Chondrocyte (in vitro differentiated cells): Measurements from ENCODE around the gene MTMR10. TPM values are rescaled to one million over a fixed set of nuclear protein-coding genes. Genes with fewer than 3 reads are reported as not detected.

Source experiments
- DNase-seq: peaks from one replicate; pipeline ENCODE4 v3.0.0; 2021; ENCODE audit warnings: mixed read lengths, low spot score
- H3K27ac Mint-ChIP-seq: one replicate; pipeline ENCODE4 v1.8.0; 2021; ENCODE audit warnings: mild to moderate bottlenecking, moderate library complexity, mixed read lengths; ENCODE audit not compliant: unreplicated experiment
- H3K27me3 Mint-ChIP-seq: 2 replicates; pipeline ENCODE4 v1.8.0; 2021; ENCODE audit warnings: low read depth, mixed read lengths
- H3K36me3 Mint-ChIP-seq: 2 replicates; pipeline ENCODE4 v1.8.0; 2021; ENCODE audit warnings: low read depth, mixed read lengths
- H3K4me1 Mint-ChIP-seq: 2 replicates; pipeline ENCODE4 v1.8.0; 2021; ENCODE audit warnings: low read depth, mild to moderate bottlenecking, mixed read lengths
- H3K4me3 Mint-ChIP-seq: one replicate; pipeline ENCODE4 v1.8.0; 2021; ENCODE audit warnings: mild to moderate bottlenecking, moderate library complexity, mixed read lengths; ENCODE audit not compliant: unreplicated experiment
- H3K9me3 Mint-ChIP-seq: 2 replicates; pipeline ENCODE4 v1.8.0; 2021; ENCODE audit warnings: low read depth, mixed read lengths
- total RNA-seq: library from RNA; stranded (reverse); gene quantifications from 3 replicates; pipeline ENCODE4 v1.2.1, GENCODE V29; 2021
- TF ChIP-seq, protein P1 (sequence below): fragments of 200-600 bp; sonication (generic); IDR thresholded peaks from 2 replicates; pipeline ENCODE4 v1.5.0; 2021; ENCODE audit warnings: antibody characterized with exemption, mild to moderate bottlenecking, moderate library complexity

Gene MTMR10
- total RNA-seq, 1 donor from 2014 or later = 14.9 TPM

DNA sequence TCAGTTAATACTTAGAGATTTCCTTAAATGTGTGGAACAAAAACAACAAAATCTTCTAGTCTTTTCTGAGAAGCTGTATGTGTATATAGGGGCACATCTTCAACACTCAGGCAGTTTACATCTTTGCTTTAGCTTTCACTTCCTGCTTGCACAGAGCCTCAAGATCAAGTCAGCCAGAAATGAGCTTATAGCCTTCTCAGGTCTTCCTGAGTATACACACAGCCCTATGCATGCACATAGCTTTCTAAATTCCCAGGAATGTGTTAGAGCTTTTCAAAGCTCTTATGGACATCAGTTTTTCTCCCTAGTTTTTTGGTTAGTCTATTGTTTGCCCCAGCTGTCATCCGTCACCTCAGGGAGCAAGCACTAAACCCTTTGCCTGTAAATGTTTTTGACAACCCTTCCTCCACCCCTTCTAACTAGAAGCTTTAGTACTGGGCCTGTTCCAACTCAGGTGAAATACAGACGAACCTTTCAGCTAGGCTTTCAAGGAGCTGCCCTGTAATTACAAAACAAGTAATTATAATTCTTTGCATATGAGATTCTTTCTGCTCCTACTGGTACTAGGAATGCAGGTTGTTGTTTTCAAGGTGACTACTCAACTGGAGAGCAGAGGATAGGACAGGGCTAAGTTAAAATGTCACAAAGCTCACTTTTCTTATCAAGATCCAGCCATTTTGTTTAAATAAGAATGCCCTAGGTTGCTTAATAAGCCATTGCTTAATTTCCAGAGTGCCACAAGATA, 22.6 kb upstream of the MTMR10 start:
- Mint-ChIP-seq H3K9me3 (peaks cover 18% of the 10 kb centered on the region), H3K36me3 (peaks cover 6% of the 10 kb centered on the region), H3K4me3 (no peak overlapping the region), H3K27ac (no peak overlapping the region), H3K27me3 (no peaks in the 10 kb centered on the region), H3K4me1 (peaks cover 7% of the 10 kb centered on the region)
- no peak for DNase-seq
- TF ChIP-seq, protein P1, sequence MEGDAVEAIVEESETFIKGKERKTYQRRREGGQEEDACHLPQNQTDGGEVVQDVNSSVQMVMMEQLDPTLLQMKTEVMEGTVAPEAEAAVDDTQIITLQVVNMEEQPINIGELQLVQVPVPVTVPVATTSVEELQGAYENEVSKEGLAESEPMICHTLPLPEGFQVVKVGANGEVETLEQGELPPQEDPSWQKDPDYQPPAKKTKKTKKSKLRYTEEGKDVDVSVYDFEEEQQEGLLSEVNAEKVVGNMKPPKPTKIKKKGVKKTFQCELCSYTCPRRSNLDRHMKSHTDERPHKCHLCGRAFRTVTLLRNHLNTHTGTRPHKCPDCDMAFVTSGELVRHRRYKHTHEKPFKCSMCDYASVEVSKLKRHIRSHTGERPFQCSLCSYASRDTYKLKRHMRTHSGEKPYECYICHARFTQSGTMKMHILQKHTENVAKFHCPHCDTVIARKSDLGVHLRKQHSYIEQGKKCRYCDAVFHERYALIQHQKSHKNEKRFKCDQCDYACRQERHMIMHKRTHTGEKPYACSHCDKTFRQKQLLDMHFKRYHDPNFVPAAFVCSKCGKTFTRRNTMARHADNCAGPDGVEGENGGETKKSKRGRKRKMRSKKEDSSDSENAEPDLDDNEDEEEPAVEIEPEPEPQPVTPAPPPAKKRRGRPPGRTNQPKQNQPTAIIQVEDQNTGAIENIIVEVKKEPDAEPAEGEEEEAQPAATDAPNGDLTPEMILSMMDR = no peak

DNA sequence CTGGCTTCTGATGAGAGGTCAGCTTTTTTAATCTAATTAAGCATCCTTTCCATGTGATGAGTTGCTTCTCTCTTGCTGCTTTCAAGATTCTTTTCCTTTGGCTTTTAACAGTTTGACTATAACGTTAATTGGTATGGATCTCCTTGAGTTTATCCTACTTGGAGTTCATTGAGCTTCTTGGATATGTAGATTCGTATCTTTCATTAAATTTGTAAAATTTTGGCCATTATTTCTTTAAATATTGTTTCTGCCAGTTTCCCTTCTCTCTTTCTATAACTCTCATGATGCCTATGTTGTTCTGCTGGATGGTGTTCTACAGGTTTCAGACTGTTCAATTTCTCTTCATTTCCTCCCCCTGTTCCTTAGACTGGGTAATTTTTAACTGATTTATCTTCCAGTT, 21.0 kb upstream of the MTMR10 start:
- H3K4me1 Mint-ChIP-seq = peaks cover 7% of the 10 kb centered on the region
- DNase-seq = no peak
- no peak overlapping the region for H3K4me3 Mint-ChIP-seq
- H3K27me3 Mint-ChIP-seq = no peaks in the 10 kb centered on the region
- peaks cover 18% of the 10 kb centered on the region for H3K9me3 Mint-ChIP-seq
- no peak overlapping the region for H3K27ac Mint-ChIP-seq
- TF ChIP-seq, protein P1 = no peak
- H3K36me3 Mint-ChIP-seq = peaks cover 6% of the 10 kb centered on the region

DNA sequence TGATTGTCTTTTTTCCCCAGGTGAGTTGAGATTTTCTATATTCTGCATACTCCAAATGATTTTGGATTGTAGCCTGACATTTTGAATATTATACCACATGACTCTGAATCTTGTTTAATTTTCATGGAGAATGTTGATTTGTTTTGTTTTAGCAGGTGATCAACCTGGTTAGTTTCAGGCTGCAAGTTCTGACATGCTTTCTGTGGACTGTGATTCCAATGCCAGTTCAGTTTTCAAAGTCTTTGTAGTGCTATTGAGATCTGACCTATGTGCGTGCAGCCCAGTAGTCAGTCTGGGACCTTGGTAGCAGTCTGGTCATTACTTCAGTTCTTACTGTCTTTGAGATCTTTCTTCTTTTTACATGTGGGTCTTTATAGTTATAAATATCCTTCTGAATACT, 18.6 kb upstream of the MTMR10 start:
- Mint-ChIP-seq H3K27ac (no peak overlapping the region), H3K27me3 (no peaks in the 10 kb centered on the region), H3K4me3 (no peak overlapping the region), H3K36me3 (peaks cover 6% of the 10 kb centered on the region), H3K9me3 (peaks cover 18% of the 10 kb centered on the region), H3K4me1 (no peaks in the 10 kb centered on the region)
- TF ChIP-seq, protein P1 = no peak
- no peak for DNase-seq

DNA sequence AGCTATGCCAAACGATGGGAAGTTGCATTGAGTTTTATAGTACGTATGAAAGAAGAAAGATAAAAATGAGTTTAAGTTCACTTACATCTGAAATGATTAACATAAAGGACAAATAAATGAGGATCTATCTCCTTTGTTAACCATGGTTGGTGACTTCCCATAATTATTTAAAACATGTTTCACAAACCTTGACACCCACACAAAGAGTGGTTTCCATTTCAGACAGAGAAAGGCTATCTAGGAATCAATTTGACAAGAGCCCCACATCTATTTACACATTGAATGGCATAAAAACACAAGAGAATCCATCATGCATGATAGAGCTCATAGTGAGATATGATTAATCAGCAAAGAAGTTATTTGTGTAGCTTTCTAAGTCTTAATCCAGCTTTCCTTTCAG, 14.2 kb upstream of the MTMR10 start:
- TF ChIP-seq, protein P1 = no peak
- Mint-ChIP-seq H3K27me3 (no peaks in the 10 kb centered on the region), H3K27ac (no peak overlapping the region), H3K36me3 (no peaks in the 10 kb centered on the region), H3K4me3 (no peak overlapping the region), H3K9me3 (no peaks in the 10 kb centered on the region), H3K4me1 (peaks cover 4% of the 10 kb centered on the region)
- no peak for DNase-seq

DNA sequence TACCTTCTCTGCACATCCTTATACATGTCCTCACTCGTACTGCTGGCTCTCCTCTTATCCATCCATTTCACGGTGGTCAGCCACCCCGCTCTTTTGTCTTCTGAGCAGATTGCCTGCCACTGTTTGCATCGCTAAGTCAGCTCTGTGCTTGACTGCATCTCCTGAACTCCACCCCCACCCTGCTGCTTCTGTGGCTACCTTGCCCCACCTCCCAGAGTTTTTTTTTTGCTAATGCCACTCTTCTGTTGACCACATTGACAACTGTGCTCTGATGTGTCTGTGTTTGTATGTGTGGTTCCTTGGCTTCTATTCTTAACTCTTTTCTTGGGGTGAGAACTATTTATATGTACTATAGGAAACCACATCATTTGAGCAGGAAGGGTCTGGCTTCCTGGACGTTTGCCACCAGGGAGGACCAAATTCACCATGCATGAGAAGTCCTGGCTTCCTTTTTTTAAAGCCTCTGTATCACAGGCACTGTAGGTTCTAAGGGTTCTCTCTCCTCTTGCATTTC, 12.8 kb upstream of the MTMR10 start:
- H3K4me3 Mint-ChIP-seq = no peak overlapping the region
- no peaks in the 10 kb centered on the region for H3K9me3 Mint-ChIP-seq
- H3K36me3 Mint-ChIP-seq = no peaks in the 10 kb centered on the region
- H3K27ac Mint-ChIP-seq = no peak overlapping the region
- TF ChIP-seq, protein P1 = no peak
- no peaks in the 10 kb centered on the region for H3K27me3 Mint-ChIP-seq
- H3K4me1 Mint-ChIP-seq = peaks cover 4% of the 10 kb centered on the region
- no peak for DNase-seq
